ENCODE data around the gene SHFL. TPM values are rescaled to one million over a fixed set of nuclear protein-coding genes. Genes with fewer than 3 reads are reported as not detected.

The SHFL gene
- total and polyA plus RNA-seq, 2 of the 8 experiments (the other 6 are each of a cell fraction or from before 2014, with no cell fraction given), result 25.3 to 37.1 TPM

DNA sequence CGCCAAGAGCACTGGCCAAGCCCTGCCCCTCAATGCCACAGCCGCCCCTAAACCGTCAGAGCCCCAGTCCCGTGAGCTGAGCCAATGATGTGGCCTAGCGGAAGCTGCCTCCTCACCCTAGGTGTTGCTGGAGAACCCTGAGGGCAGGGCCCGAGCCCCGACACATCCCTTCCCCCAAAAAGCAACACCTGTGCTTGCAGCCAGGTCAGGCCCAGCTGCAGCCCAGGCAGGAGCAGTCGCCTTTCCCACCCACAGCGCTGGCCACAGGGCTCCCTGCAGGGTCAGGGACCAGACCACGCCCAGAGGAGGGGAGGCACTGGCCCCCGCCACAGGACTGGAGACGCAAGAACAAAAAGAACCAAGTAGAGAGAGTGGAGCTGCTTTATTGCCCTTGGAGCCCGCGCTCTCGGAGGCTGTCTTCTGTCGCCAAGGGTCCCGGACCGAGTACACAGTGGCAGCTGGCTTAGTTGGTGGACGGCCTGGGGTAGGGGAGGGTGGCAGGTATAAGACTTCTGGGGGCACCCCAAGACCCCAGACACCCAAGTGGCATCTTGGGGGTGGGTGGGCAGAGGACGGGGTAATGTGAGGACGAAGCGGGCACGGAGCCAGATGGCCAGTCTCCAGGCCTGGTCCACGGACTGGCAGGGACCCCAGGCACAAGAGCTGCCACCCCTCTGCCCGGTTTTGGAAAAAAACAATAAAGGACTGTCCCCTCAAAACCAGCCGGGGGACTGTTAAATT, 28.7 kb downstream of the SHFL start:
- POLR2A ChIA-PET (ENCODE audit: partially characterized antibody), result interaction anchor here (0.6 to 29.1 kb wide), 19 partner anchors 5 to 222 kb away, joined by 3 to 412 read pairs (median 3); partner anchors contain the start of genes ANGPTL6, DNMT1, EIF3G and ICAM4
- WGBS, 2 experiments (ENCODE audit: extremely low coverage in 1 of 2, insufficient coverage in 1 of 2, insufficient read length in 1 of 2, insufficient replicate concordance in 2 of 2, low coverage in 1 of 2, low lambda C conversion rate in 2 of 2, missing lambda C conversion rate in 1 of 2), result 86% methylated on average over 19 of the region's 26 CpGs; no CpG with 5 or more reads in 1 of the 2 experiments

More for the DNA sequence above, 28.7 kb downstream of the SHFL start:
- no peak overlapping the region for H2BK120ac ChIP-seq (replicated peaks; ENCODE audit: low read depth, low read length)
- H3K27ac ChIP-seq (ENCODE audit: low read depth, low read length), result 0 out of 2 replicates have a peak overlapping the region, but pooled peaks have one; percentile 29
- no peak overlapping the region for H3K4me2 ChIP-seq (ENCODE audit: insufficient read depth in 1 of 2, low read depth in 2 of 2, low read length in 2 of 2)
- peaks cover 34 to 55% (median 45%) of the 10 kb centered on the region in 4 experiments for H3K36me3 ChIP-seq (ENCODE audit: control insufficient read depth in 2 of 4, insufficient read depth in 4 of 4, low read length in 3 of 4)
- no peak overlapping the region for H3K18ac ChIP-seq (ENCODE audit: extremely low read depth, low read length)
- no peak for FAIRE-seq
- H3K4me3 ChIP-seq (ENCODE audit: extremely low read depth in 1 of 4, insufficient read depth in 2 of 4, low read depth in 3 of 4, low read length in 4 of 4), result no peak overlapping the region
- peaks cover 5% of the 10 kb centered on the region for H3K23me2 ChIP-seq (ENCODE audit: low read depth, low read length)
- no peak overlapping the region for H2AK5ac ChIP-seq (ENCODE audit: low read depth, low read length)
- H4K8ac ChIP-seq (ENCODE audit: extremely low read depth, insufficient read depth, low read length), result peak overlapping the region; percentile 76; the same call in 1 of the 2 replicates
- H3K79me2 ChIP-seq (ENCODE audit: control insufficient read depth in 1 of 2, insufficient read depth in 2 of 2, low read length in 2 of 2), result peaks cover 0 to 12% of the 10 kb centered on the region in 2 experiments; a peak in 2 of 4 replicates
- H2AFZ ChIP-seq (ENCODE audit: low read length), result no peak overlapping the region
- H3K4ac ChIP-seq (replicated peaks; ENCODE audit: insufficient read length, low read depth, low read length), result no peak overlapping the region
- H3K56ac ChIP-seq (replicated peaks; ENCODE audit: insufficient read length, low read depth, low read length), result no peak overlapping the region
- no peak for DNase-seq (ENCODE audit: low read depth in 1 of 2, low spot score in 2 of 2)
- no peak overlapping the region for H2BK15ac ChIP-seq (ENCODE audit: low read length)
- H2BK20ac ChIP-seq (ENCODE audit: low read length), result no peak overlapping the region
- H3K4me1 ChIP-seq (replicated peaks in 1 of 4; ENCODE audit: control insufficient read depth in 3 of 4, insufficient read depth in 4 of 4, low read length in 3 of 4), result peaks cover 0 to 7% (median 1%) of the 10 kb centered on the region in 4 experiments; a peak in 2 of 7 replicates
- peak; percentile 6; the same call in 1 of the 2 replicates for TF ChIP-seq POLR2AphosphoS5 (IDR thresholded peaks at IDR 0.05; ENCODE audit: low read depth, low read length)
- TF ChIP-seq ZNF274 (IDR thresholded peaks at IDR 0.05; ENCODE audit: borderline replicate concordance, extremely low read depth, low read length), result no peak
- TF ChIP-seq SAP30 (IDR thresholded peaks at IDR 0.05; ENCODE audit: insufficient read depth, insufficient replicate concordance, low read length), result no peak
- TF ChIP-seq USF2 (IDR thresholded peaks at IDR 0.05; ENCODE audit: low read length), result peak; percentile 23; the same call in 1 of the 2 replicates
- CTCF ChIA-PET (ENCODE audit: partially characterized antibody), result interaction anchor here (0.9 to 5.0 kb wide), 8 partner anchors 11 to 183 kb away, joined by 3 to 42 read pairs (median 7); partner anchors contain the start of gene ANGPTL6
- no peaks in the 10 kb centered on the region for H3K27me3 ChIP-seq (replicated peaks in 1 of 4; ENCODE audit: control insufficient read depth in 3 of 4, extremely low read depth in 1 of 4, insufficient read depth in 3 of 4, low read length in 3 of 4)
- no peak overlapping the region for H3K23ac ChIP-seq (ENCODE audit: insufficient read length)
- no peak overlapping the region for H3K14ac ChIP-seq (ENCODE audit: insufficient read length)
- no peak overlapping the region for H3K9ac ChIP-seq (replicated peaks in 1 of 4; ENCODE audit: extremely low read depth in 1 of 4, low read depth in 3 of 4, low read length in 3 of 4)
- H3K9me3 ChIP-seq (ENCODE audit: insufficient read depth in 2 of 2, low read depth in 1 of 2, low read length in 1 of 2), result no peaks in the 10 kb centered on the region
- H4K5ac ChIP-seq (ENCODE audit: insufficient read length, low read depth, low read length), result no peak overlapping the region
- H2BK5ac ChIP-seq (ENCODE audit: low read depth, low read length), result no peak overlapping the region
- no peak overlapping the region for H2BK12ac ChIP-seq (ENCODE audit: low read depth, low read length)
- peaks cover 16 to 28% of the 10 kb centered on the region in 2 experiments for H4K20me1 ChIP-seq (replicated peaks in 1 of 2; ENCODE audit: control insufficient read depth in 1 of 2, insufficient read depth in 2 of 2, low read length in 2 of 2)
- H4K91ac ChIP-seq (replicated peaks; ENCODE audit: insufficient read length, low read length), result no peak overlapping the region
- 0 out of 2 replicates have a peak, but pooled peaks cover 2% of the 10 kb centered on the region for H3K79me1 ChIP-seq (ENCODE audit: low read depth, low read length)
